Neural crest cell (in vitro differentiated cells): ENCODE results near the gene TMEM38A. TPM values are rescaled to one million over a fixed set of nuclear protein-coding genes. Genes with fewer than 3 reads are reported as not detected.
"Not testable (repeated sequence)": the region's sequence is repeated elsewhere in the genome, so short reads cannot be mapped to it uniquely, and the experiment has no call there.

Source experiments
- DNase-seq: peaks from one replicate; pipeline ENCODE4 v3.0.0; 2021; ENCODE audit warnings: low read depth, mixed read lengths, low spot score
- H3K27ac Mint-ChIP-seq: one replicate; pipeline ENCODE4 v1.8.0; 2021; ENCODE audit warnings: mild to moderate bottlenecking, mixed read lengths; ENCODE audit not compliant: unreplicated experiment
- H3K27me3 Mint-ChIP-seq: 2 replicates; pipeline ENCODE4 v1.8.0; 2021; ENCODE audit warnings: low read depth, mild to moderate bottlenecking, mixed read lengths
- H3K36me3 Mint-ChIP-seq: 2 replicates; pipeline ENCODE4 v1.8.0; 2021; ENCODE audit warnings: low read depth, mild to moderate bottlenecking, mixed read lengths
- H3K4me1 Mint-ChIP-seq: 2 replicates; pipeline ENCODE4 v1.8.0; 2021; ENCODE audit warnings: mixed read lengths
- H3K4me3 Mint-ChIP-seq: one replicate; pipeline ENCODE4 v1.8.0; 2021; ENCODE audit warnings: mild to moderate bottlenecking, mixed read lengths
- H3K9me3 Mint-ChIP-seq: 2 replicates; pipeline ENCODE4 v1.8.0; 2021; ENCODE audit warnings: mixed read lengths
- total RNA-seq: library from RNA; stranded (reverse); gene quantifications from 2 replicates; pipeline ENCODE4 v1.2.1, GENCODE V29; 2021
- TF ChIP-seq, protein P1 (sequence below): fragments of 200-600 bp; sonication (generic); conservative IDR thresholded peaks from 2 replicates; pipeline ENCODE4 v1.5.0; 2021; ENCODE audit warnings: antibody characterized with exemption, mild to moderate bottlenecking

Gene TMEM38A
- total RNA-seq, 1 donor from 2014 or later, result 3.4 TPM

- Mint-ChIP-seq H3K4me3 (no peak overlapping the region), H3K27ac (no peak overlapping the region), H3K36me3 (peaks cover 14% of the 10 kb centered on the region), H3K4me1 (no peaks in the 10 kb centered on the region), H3K9me3 (no peaks in the 10 kb centered on the region), H3K27me3 (no peaks in the 10 kb centered on the region)
- TF ChIP-seq, protein P1, sequence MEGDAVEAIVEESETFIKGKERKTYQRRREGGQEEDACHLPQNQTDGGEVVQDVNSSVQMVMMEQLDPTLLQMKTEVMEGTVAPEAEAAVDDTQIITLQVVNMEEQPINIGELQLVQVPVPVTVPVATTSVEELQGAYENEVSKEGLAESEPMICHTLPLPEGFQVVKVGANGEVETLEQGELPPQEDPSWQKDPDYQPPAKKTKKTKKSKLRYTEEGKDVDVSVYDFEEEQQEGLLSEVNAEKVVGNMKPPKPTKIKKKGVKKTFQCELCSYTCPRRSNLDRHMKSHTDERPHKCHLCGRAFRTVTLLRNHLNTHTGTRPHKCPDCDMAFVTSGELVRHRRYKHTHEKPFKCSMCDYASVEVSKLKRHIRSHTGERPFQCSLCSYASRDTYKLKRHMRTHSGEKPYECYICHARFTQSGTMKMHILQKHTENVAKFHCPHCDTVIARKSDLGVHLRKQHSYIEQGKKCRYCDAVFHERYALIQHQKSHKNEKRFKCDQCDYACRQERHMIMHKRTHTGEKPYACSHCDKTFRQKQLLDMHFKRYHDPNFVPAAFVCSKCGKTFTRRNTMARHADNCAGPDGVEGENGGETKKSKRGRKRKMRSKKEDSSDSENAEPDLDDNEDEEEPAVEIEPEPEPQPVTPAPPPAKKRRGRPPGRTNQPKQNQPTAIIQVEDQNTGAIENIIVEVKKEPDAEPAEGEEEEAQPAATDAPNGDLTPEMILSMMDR, result no peak
- no peak for DNase-seq
Observed at GRCh38 chr19:16638666-16639065, 22.3 kb upstream of the TMEM38A start.

DNA sequence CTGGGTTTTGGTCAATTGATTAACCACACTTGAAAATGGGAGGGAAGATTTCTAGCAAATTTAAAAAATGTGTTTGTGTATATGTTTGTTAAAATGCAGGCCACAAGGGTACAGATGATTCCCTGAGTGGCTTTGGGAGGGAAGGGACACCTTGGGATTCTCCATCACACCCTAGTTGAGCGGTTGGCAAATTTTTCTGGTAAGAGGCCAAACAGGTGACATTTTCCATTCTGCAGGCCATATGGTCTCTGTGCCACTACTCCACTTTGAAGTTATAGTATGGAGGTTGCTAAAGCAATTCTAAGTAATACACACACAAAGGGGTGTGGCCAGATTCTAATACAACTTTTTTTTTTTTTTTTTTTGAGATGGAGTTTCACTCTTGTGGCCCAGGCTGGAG is 20.0 kb upstream of the TMEM38A start:
- Mint-ChIP-seq H3K4me1 (peaks cover 10% of the 10 kb centered on the region), H3K4me3 (no peak overlapping the region), H3K27ac (peak overlapping the region; percentile 57), H3K9me3 (no peaks in the 10 kb centered on the region), H3K36me3 (peaks cover 19% of the 10 kb centered on the region), H3K27me3 (no peaks in the 10 kb centered on the region)
- no peak for DNase-seq
- TF ChIP-seq, protein P1, result no peak

DNA sequence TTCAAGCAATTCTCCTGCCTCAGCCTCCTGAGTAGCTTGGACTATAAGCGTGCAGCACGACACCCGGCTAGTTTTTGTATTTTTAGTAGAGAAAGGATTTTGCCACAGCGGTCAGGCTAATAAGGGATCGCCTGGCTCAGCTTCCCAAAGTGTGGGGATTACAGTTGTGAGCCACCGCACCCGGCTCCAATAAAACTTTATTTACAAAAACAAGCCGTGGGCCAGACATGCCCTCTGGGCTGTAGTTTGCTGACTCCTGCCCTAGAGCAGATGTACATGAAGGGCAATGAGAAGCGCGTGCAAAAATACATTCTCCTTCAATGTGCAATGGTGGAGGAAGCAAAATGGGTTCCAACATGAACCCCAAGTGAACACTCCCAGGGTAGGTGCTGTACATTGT is 19.2 kb upstream of the TMEM38A start:
- Mint-ChIP-seq H3K36me3 (peaks cover 19% of the 10 kb centered on the region), H3K9me3 (no peaks in the 10 kb centered on the region), H3K27me3 (no peaks in the 10 kb centered on the region), H3K4me1 (peaks cover 10% of the 10 kb centered on the region), H3K27ac (no peak overlapping the region), H3K4me3 (no peak overlapping the region)
- TF ChIP-seq, protein P1, result no peak
- no peak for DNase-seq

- TF ChIP-seq, protein P1, result no peak
- Mint-ChIP-seq H3K4me1 (peaks cover 10% of the 10 kb centered on the region), H3K27me3 (no peaks in the 10 kb centered on the region), H3K36me3 (peaks cover 18% of the 10 kb centered on the region), H3K9me3 (no peaks in the 10 kb centered on the region), H3K27ac (peak overlapping the region; percentile 96), H3K4me3 (peak overlapping the region; percentile 47)
- DNase-seq, result peak; percentile 8
Observed at GRCh38 chr19:16645140-16645539, 15.8 kb upstream of the TMEM38A start.

- TF ChIP-seq, protein P1, result no peak
- DNase-seq, result no peak
- H3K4me3 Mint-ChIP-seq, result no peak overlapping the region
- no peaks in the 10 kb centered on the region for H3K9me3 Mint-ChIP-seq
- H3K27me3 Mint-ChIP-seq, result no peaks in the 10 kb centered on the region
- H3K4me1 Mint-ChIP-seq, result peaks cover 8% of the 10 kb centered on the region
- peaks cover 34% of the 10 kb centered on the region for H3K36me3 Mint-ChIP-seq
- H3K27ac Mint-ChIP-seq, result no peak overlapping the region
Observed at GRCh38 chr19:16649734-16650133, 11.2 kb upstream of the TMEM38A start.

- no peaks in the 10 kb centered on the region for H3K9me3 Mint-ChIP-seq
- DNase-seq, result no peak
- TF ChIP-seq, protein P1, result no peak
- H3K36me3 Mint-ChIP-seq, result peaks cover 33% of the 10 kb centered on the region
- H3K4me1 Mint-ChIP-seq, result no peaks in the 10 kb centered on the region
- no peak overlapping the region for H3K27ac Mint-ChIP-seq
- no peak overlapping the region for H3K4me3 Mint-ChIP-seq
- no peaks in the 10 kb centered on the region for H3K27me3 Mint-ChIP-seq
Observed at GRCh38 chr19:16650821-16651220, 10.1 kb upstream of the TMEM38A start.

- H3K4me1 Mint-ChIP-seq, H3K4me3 Mint-ChIP-seq, H3K27ac Mint-ChIP-seq, H3K9me3 Mint-ChIP-seq, H3K27me3 Mint-ChIP-seq, DNase-seq: not testable (repeated sequence)
- H3K36me3 Mint-ChIP-seq, result peaks cover 37% of the 10 kb centered on the region
Observed at GRCh38 chr19:16651421-16652188, 9.3 kb upstream of the TMEM38A start.
